K562 (cell line): ENCODE measurements around the gene ARSK. TPM values are rescaled to one million over a fixed set of nuclear protein-coding genes. Genes with fewer than 3 reads are reported as not detected.

Experiments used
- CCNT2 ChIP-seq: IDR thresholded peaks from 2 replicates; pipeline ENCODE4 v1.6.1; 2011; ENCODE audit warnings: borderline replicate concordance, low read depth, mild to moderate bottlenecking, moderate library complexity, mixed read lengths, low read length; ENCODE audit not compliant: insufficient read length; ENCODE audit errors: extremely low read depth
- CLOCK ChIP-seq: fragments of 250-450 bp; sonication (Bioruptor Pico); IDR thresholded peaks from 2 replicates; pipeline ENCODE4 v1.4.0; 2020; ENCODE audit warnings: mild to moderate bottlenecking, moderate library complexity, borderline replicate concordance
- EP400 ChIP-seq: fragments of 450-650 bp; IDR thresholded peaks from 2 replicates; pipeline ENCODE4 v1.6.1; 2017; ENCODE audit warnings: antibody characterized with exemption, mild to moderate bottlenecking, moderate library complexity
- ETS1 ChIP-seq: conservative IDR thresholded peaks from 2 replicates; pipeline ENCODE4 v1.6.1; 2011; ENCODE audit warnings: low read depth, mild to moderate bottlenecking, low read length; ENCODE audit not compliant: control insufficient read depth
- EWSR1 ChIP-seq: fragments of 450-650 bp; IDR thresholded peaks from 2 replicates; pipeline ENCODE4 v1.6.1; 2018; ENCODE audit warnings: borderline replicate concordance, mild to moderate bottlenecking, low read depth, moderate library complexity; ENCODE audit not compliant: partially characterized antibody
- HMG20B ChIP-seq: fragments of 250-450 bp; sonication (Bioruptor Pico); IDR thresholded peaks from 2 replicates; pipeline ENCODE4 v1.5.0; 2021; ENCODE audit warnings: mild to moderate bottlenecking
- HNRNPLL ChIP-seq: fragments of 200-400 bp; formaldehyde crosslinking; IDR thresholded peaks from 2 replicates; pipeline ENCODE4 v1.6.1; 2017; ENCODE audit warnings: low read length, low read depth, mild to moderate bottlenecking; ENCODE audit not compliant: poor library complexity, severe bottlenecking
- MAZ ChIP-seq, 2 experiments: fragments of 450-650 bp in 1 of 2; sonication (generic) in 1 of 2; formaldehyde crosslinking; IDR thresholded peaks in 1 of 2; conservative IDR thresholded peaks in 1 of 2; 2 replicates each; pipeline versions ENCODE4 v1.4.0 to v1.5.0; 2020; ENCODE audit warnings: mild to moderate bottlenecking in 1 of 2, missing genetic modification reagents in 1 of 2
- MEF2D ChIP-seq: conservative IDR thresholded peaks from 2 replicates; pipeline ENCODE4 v1.6.1; 2016; ENCODE audit warnings: low read depth, missing genetic modification characterization, missing compliant biosample characterization
- OTX1 ChIP-seq: fragments of 450-650 bp; formaldehyde crosslinking; IDR thresholded peaks from 2 replicates; pipeline ENCODE4 v1.4.0; 2022; ENCODE audit warnings: mild to moderate bottlenecking
- PHB2 ChIP-seq: fragments of 450-650 bp; IDR thresholded peaks from 2 replicates; pipeline ENCODE4 v1.6.1; 2017; ENCODE audit warnings: low read depth
- PRPF4 ChIP-seq: fragments of 200-400 bp; formaldehyde crosslinking; IDR thresholded peaks from one replicate; pipeline ENCODE4 v1.6.1; 2017; ENCODE audit warnings: low read length, low read depth, mild to moderate bottlenecking; ENCODE audit not compliant: insufficient read depth, poor library complexity, severe bottlenecking
- RHOXF2B ChIP-seq: fragments of 250-450 bp; sonication (Bioruptor Pico); conservative IDR thresholded peaks from 2 replicates; pipeline ENCODE4 v1.5.1; 2021
- STAT5A ChIP-seq: IDR thresholded peaks from 2 replicates; pipeline ENCODE4 v1.6.1; 2012; ENCODE audit warnings: low read length, inconsistent platforms, borderline replicate concordance
- ZNF23 ChIP-seq: fragments of 250-450 bp; sonication (Bioruptor Pico); IDR thresholded peaks from 2 replicates; pipeline ENCODE4 v1.4.0; 2020; ENCODE audit warnings: mild to moderate bottlenecking
- ZNF282 ChIP-seq: sonication (generic); formaldehyde crosslinking; IDR thresholded peaks from 2 replicates; pipeline ENCODE4 v1.8.1; 2023; ENCODE audit warnings: missing genetic modification reagents
- ZNF316 ChIP-seq: fragments of 450-650 bp; IDR thresholded peaks from 2 replicates; pipeline ENCODE4 v1.6.1; 2016
- ZNF589 ChIP-seq: fragments of 200-800 bp; sonication (Bioruptor generic); IDR thresholded peaks from 2 replicates; pipeline ENCODE4 v1.6.1; 2016; ENCODE audit warnings: low read depth, missing genetic modification characterization, missing compliant biosample characterization
- polyA plus RNA-seq, 8 experiments: library from polyadenylated mRNA; depleted of rRNA in 4 of 8; stranded (reverse) in 5 of 8; unstranded in 3 of 8; fragments of >200 nt; fragmentation: Nextera tagmentation in 2 of 8; fragmentation: Illumina TruSeq in 1 of 8; extraction: Ambion mirVana in 2 of 8; extraction: Trizol in 1 of 8; gene quantifications; 2 replicates each; pipeline versions ENCODE4 v1.2.1 to v1.2.3, GENCODE V29; 2011 to 2014; ENCODE audit warnings: inconsistent platforms in 1 of 8, missing spikeins in 1 of 8
- total RNA-seq, 7 experiments: library from RNA; depleted of rRNA in 6 of 7; stranded (reverse); fragments of >200 nt in 6 of 7; fragmentation: Illumina TruSeq in 2 of 7; extraction: Trizol in 2 of 7; gene quantifications; 2 replicates each; pipeline versions ENCODE4 v1.2.1 to v1.2.3, GENCODE V29; 2011 to 2021; ENCODE audit warnings: low replicate concordance in 1 of 7
- TF ChIP-seq, protein P1 (sequence below): fragments of 450-650 bp; IDR thresholded peaks from 2 replicates; pipeline ENCODE4 v1.6.1; 2014; ENCODE audit warnings: low read depth, mild to moderate bottlenecking, moderate library complexity, borderline replicate concordance
- TF ChIP-seq, protein P2 (sequence below): fragments of 450-650 bp; IDR thresholded peaks from one replicate; pipeline ENCODE4 v1.6.1; 2018; ENCODE audit warnings: mild to moderate bottlenecking, moderate library complexity; ENCODE audit not compliant: partially characterized antibody

Gene ARSK
- total and polyA plus RNA-seq, 9 of the 15 experiments (the other 6 are each of a cell fraction or from before 2014, with no cell fraction given), result 2.7 to 9.4 (median 7.1) TPM

GRCh38 chr5:95647886-95648860 is 93.3 kb downstream of the ARSK start (continued):
- TF ChIP-seq CLOCK (CRISPR knock-in tag), result no peak
- no peak for TF ChIP-seq ZNF23 (CRISPR knock-in tag)
- TF ChIP-seq ETS1, result no peak
- 0 out of 2 replicates have a peak, but pooled peaks have one; percentile 55 for TF ChIP-seq EP400
- TF ChIP-seq PRPF4, result no peak
- TF ChIP-seq EWSR1, result no peak
- TF ChIP-seq CCNT2, result peak; percentile 30
- TF ChIP-seq, protein P1, sequence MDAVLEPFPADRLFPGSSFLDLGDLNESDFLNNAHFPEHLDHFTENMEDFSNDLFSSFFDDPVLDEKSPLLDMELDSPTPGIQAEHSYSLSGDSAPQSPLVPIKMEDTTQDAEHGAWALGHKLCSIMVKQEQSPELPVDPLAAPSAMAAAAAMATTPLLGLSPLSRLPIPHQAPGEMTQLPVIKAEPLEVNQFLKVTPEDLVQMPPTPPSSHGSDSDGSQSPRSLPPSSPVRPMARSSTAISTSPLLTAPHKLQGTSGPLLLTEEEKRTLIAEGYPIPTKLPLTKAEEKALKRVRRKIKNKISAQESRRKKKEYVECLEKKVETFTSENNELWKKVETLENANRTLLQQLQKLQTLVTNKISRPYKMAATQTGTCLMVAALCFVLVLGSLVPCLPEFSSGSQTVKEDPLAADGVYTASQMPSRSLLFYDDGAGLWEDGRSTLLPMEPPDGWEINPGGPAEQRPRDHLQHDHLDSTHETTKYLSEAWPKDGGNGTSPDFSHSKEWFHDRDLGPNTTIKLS, result no peak
- TF ChIP-seq HMG20B, result no peak
- peak; percentile 88 for TF ChIP-seq ZNF316
- TF ChIP-seq STAT5A, result peak; percentile 28; the same call in 1 of the 2 replicates
- TF ChIP-seq, protein P2, sequence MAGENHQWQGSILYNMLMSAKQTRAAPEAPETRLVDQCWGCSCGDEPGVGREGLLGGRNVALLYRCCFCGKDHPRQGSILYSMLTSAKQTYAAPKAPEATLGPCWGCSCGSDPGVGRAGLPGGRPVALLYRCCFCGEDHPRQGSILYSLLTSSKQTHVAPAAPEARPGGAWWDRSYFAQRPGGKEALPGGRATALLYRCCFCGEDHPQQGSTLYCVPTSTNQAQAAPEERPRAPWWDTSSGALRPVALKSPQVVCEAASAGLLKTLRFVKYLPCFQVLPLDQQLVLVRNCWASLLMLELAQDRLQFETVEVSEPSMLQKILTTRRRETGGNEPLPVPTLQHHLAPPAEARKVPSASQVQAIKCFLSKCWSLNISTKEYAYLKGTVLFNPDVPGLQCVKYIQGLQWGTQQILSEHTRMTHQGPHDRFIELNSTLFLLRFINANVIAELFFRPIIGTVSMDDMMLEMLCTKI, result no peak
- no peak for TF ChIP-seq RHOXF2B (CRISPR knock-in tag)
- no peak for TF ChIP-seq HNRNPLL
- 0 out of 4 replicates have a peak, but pooled peaks of 1 of the 2 experiments have one; percentile 18 for TF ChIP-seq MAZ (CRISPR knock-in tag; conservative IDR thresholded peaks at IDR 0.05 in 1 of 2, IDR thresholded peaks at IDR 0.05 in 1 of 2)
- TF ChIP-seq PHB2, result no peak
- no peak for TF ChIP-seq OTX1 (CRISPR knock-in tag)
- no peak for TF ChIP-seq MEF2D
- no peak for TF ChIP-seq ZNF282 (CRISPR knock-in tag)
- no peak; the same call in 1 of the 2 replicates for TF ChIP-seq ZNF589
